ENCODE data around the gene TP53I13.

GRCh38 chr17:29614349-29615047 is 46.0 kb downstream of the TP53I13 start:
- no peak for TF ChIP-seq CTCF (conservative IDR thresholded peaks at IDR 0.05)
- TF ChIP-seq ZFX (IDR thresholded peaks at IDR 0.05) = no peak

Data from C4-2B (cell line).